Thyroid gland (tissue), 4 donors: ENCODE data around the gene LPP.

Experiments used
- CTCF ChIP-seq, 6 experiments: fragments of 200-600 bp in 3 of 6; fragments of 450-650 bp in 3 of 6; sonication (generic) in 3 of 6; IDR thresholded peaks; one replicate each; pipeline ENCODE4 v1.5.1; 2016 to 2019; ENCODE audit warnings: antibody characterized with exemption in 6 of 6, mild to moderate bottlenecking in 2 of 6, inconsistent platforms in 1 of 6, moderate library complexity in 1 of 6
- POLR2A ChIP-seq, 2 donors: fragments of 450-650 bp; IDR thresholded peaks; one replicate each; pipeline ENCODE4 v1.6.1; 2017; ENCODE audit warnings: antibody characterized with exemption in 2 of 2, mild to moderate bottlenecking in 2 of 2, moderate library complexity in 1 of 2

GRCh38 chr3:188817935-188818269 lies 663.9 kb downstream of the LPP start:
- TF ChIP-seq CTCF (IDR thresholded peaks at IDR 0.05) (no peak), POLR2A (IDR thresholded peaks at IDR 0.05) (no peak)
